OCI-LY3 (cell line): ENCODE results near the gene LSM14B.

ENCODE experiments used
- CTCF ChIP-seq: fragments of 200-600, 300-600 bp; sonication (generic); IDR thresholded peaks from 2 replicates; pipeline ENCODE4 v1.5.1; 2014; ENCODE audit warnings: antibody characterized with exemption, low read length, low read depth
- EZH2phosphoT487 ChIP-seq: fragments of 200-600 bp; shearing (Covaris generic); IDR thresholded peaks from 2 replicates; pipeline ENCODE4 v1.6.1; 2018; ENCODE audit warnings: antibody characterized with exemption, mixed run types, low read depth

DNA sequence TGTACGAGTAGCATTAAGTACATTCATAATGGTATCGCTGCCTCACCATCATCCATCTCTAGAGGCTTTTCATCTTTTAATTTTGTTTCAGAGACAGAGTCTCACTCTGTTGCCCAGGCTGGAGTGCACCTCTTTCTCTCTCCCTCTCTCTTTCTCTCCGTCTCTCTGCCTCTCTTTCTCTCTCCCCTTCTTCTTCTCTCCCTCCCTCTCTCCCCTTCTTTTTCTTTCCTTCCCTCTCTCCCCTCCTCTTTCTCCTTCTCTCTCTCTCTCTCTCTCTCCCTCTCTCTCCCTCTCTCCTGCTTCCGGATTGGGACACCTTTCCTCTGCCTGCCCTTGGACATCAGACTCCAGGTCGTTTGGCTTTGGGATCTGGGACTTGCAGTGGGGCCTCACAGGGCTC is 39.0 kb upstream of the LSM14B start:
- TF ChIP-seq CTCF (no peak), EZH2phosphoT487 (no peak)
